Gastrocnemius medialis (tissue), 4 donors: ENCODE measurements around the gene ZBTB7C. TPM values are rescaled to one million over a fixed set of nuclear protein-coding genes. Genes with fewer than 3 reads are reported as not detected.

Experiments
- ATAC-seq, 2 donors: fragments of 150-250 bp; one replicate each; pipeline ENCODE4 v1.9.1; 2016
- DNase-seq, 2 donors: peaks; one replicate each; pipeline ENCODE4 v3.0.0-alpha.2; 2019
- H3K27ac ChIP-seq, 4 donors: fragments of 200-600 bp; sonication (generic); 1 replicate in 1 of 4; 2 replicates in 3 of 4; pipeline ENCODE4 v1.5.1; 2016 to 2018; ENCODE audit warnings: mild to moderate bottlenecking in 2 of 4, moderate library complexity in 1 of 4
- H3K27me3 ChIP-seq, 3 donors: fragments of 200-600 bp; sonication (generic) in 2 of 3; 1 replicate in 1 of 3; 2 replicates in 2 of 3; pipeline versions ENCODE4 v1.5.1 to v1.6.0; 2016 to 2019; ENCODE audit warnings: mild to moderate bottlenecking in 1 of 3, moderate library complexity in 1 of 3
- H3K36me3 ChIP-seq, 2 donors: fragments of 200-600 bp; sonication (generic) in 1 of 2; one replicate each; pipeline ENCODE4 v1.5.1; 2017 to 2018
- H3K4me1 ChIP-seq, 2 donors: fragments of 200-600 bp; sonication (generic) in 1 of 2; one replicate each; pipeline ENCODE4 v1.5.1; 2016 to 2017; ENCODE audit warnings: mild to moderate bottlenecking in 2 of 2
- H3K4me3 ChIP-seq, 4 donors: fragments of 200-600 bp; sonication (generic) in 3 of 4; 1 replicate in 1 of 4; 2 replicates in 3 of 4; pipeline ENCODE4 v1.5.1; 2016 to 2019; ENCODE audit warnings: mild to moderate bottlenecking in 2 of 4
- H3K9me3 ChIP-seq, 3 donors: fragments of 200-600 bp; sonication (generic) in 2 of 3; 1 replicate in 1 of 3; 2 replicates in 2 of 3; pipeline ENCODE4 v1.5.1; 2016 to 2019
- POLR2A ChIP-seq, 2 donors: fragments of 450-650 bp; IDR thresholded peaks; one replicate each; pipeline ENCODE4 v1.6.1; 2017; ENCODE audit warnings: antibody characterized with exemption in 2 of 2, mild to moderate bottlenecking in 2 of 2, moderate library complexity in 2 of 2
- in situ Hi-C, 4 donors: fragments of 200-750 bp; cut with MboI; loops; one replicate each; pipeline versions ENCODE4 v1.15.0 to v1.8.0; 2017; ENCODE audit warnings: low sequenced_read_pairs in 4 of 4
- intact Hi-C: fragments of 100-400 bp; cut with DNase I; formaldehyde crosslinking; loops from one replicate; pipeline ENCODE4 v1.15.1; 2023; ENCODE audit warnings: low total_unique reads
- total RNA-seq, 4 donors: library from RNA; depleted of rRNA; stranded (reverse); fragments of >200 nt; gene quantifications; one replicate each; pipeline versions ENCODE4 v1.1.0 to v1.2.3, GENCODE V29; 2016
- TF ChIP-seq, protein P1 (sequence below), 5 experiments: fragments of 450-650 bp in 3 of 5; fragments of 200-600 bp in 2 of 5; sonication (generic) in 2 of 5; IDR thresholded peaks in 4 of 5; conservative IDR thresholded peaks in 1 of 5; 1 replicate in 4 of 5; 2 replicates in 1 of 5; pipeline ENCODE4 v1.5.1; 2016 to 2019; ENCODE audit warnings: antibody characterized with exemption in 5 of 5, mild to moderate bottlenecking in 3 of 5, moderate library complexity in 3 of 5

Gene ZBTB7C
- total RNA-seq, 4 donors from 2014 or later: 0.53 to 12.3 (median 1.1) TPM

DNA sequence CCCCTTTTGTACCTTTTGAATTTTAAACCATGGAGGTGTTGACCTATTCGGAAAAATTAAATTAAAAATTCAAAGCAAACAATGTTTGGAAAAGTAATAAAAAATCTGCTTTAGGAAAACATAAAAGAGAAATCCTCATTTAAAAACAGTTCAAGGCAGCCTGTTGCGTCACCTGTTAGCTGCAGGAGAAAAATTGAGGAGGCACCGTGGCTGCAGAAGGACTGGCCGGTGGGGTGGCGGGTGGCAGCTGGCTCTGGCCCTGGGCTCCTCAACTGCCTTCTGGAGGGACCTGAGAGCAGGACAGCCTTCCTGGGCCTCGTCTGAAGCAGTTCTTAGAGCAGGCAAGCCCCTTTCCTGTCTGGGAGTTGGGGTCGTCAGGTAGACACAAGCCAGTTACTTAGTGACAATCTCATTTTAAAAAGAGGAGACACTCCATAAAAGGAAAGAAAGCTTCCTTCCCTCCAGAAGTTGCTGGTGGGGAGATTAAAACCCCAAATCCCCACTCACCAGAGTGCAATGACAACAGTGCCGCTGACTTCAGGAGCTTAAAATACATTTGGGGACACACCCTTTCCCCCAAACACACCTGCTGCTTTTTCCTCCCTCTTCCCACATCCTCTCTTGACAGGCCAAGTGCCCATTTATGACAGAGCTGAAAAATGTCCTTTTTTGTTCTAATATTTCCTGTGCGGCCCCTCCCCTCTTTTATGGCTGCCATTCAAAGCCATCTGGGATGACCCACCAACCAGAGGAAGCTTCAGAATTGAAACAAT lies 9.7 kb downstream of the ZBTB7C start:
- no peak for ATAC-seq
- Histone ChIP-seq H3K9me3 (no peaks in the 10 kb centered on the region), H3K27ac (no peak overlapping the region), H3K4me3 (no peak overlapping the region), H3K27me3 (no peaks in the 10 kb centered on the region), H3K36me3 (no peaks in the 10 kb centered on the region), H3K4me1 (no peaks in the 10 kb centered on the region)
- no peak for TF ChIP-seq POLR2A (IDR thresholded peaks at IDR 0.05)
- TF ChIP-seq, protein P1, sequence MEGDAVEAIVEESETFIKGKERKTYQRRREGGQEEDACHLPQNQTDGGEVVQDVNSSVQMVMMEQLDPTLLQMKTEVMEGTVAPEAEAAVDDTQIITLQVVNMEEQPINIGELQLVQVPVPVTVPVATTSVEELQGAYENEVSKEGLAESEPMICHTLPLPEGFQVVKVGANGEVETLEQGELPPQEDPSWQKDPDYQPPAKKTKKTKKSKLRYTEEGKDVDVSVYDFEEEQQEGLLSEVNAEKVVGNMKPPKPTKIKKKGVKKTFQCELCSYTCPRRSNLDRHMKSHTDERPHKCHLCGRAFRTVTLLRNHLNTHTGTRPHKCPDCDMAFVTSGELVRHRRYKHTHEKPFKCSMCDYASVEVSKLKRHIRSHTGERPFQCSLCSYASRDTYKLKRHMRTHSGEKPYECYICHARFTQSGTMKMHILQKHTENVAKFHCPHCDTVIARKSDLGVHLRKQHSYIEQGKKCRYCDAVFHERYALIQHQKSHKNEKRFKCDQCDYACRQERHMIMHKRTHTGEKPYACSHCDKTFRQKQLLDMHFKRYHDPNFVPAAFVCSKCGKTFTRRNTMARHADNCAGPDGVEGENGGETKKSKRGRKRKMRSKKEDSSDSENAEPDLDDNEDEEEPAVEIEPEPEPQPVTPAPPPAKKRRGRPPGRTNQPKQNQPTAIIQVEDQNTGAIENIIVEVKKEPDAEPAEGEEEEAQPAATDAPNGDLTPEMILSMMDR (IDR thresholded peaks at IDR 0.05 in 4 of 5, conservative IDR thresholded peaks at IDR 0.05 in 1 of 5): no peak
- DNase-seq: no peak
- in situ Hi-C loops: loop anchor here in 1 of 4 donors (25.0 kb wide), 1 partner anchor 237 kb away; no protein-coding TSS in a partner anchor
- intact Hi-C loops: loop anchor here (10.0 kb wide), 1 partner anchor 105 kb away; no protein-coding TSS in a partner anchor

DNA sequence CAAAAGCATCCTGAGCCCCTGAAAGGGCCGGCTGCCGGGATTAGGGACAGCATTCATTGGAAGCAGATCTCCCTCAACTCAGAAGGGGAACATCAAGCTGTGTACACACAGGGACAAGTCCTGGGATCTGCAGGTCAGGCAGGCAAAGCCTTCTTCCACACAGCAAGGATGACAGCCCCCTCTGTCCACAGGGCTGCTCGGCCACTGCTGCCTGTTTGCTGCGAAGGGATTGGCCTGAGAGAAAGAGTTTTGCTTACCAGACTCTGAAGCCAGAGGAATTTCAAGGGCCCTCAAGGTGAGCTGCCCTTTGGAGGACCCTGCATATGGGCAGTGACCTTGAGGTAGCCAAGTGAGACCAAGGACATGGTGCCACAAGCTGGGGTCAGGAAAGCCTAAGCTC lies 11.1 kb downstream of the ZBTB7C start:
- no peaks in the 10 kb centered on the region for H3K4me1 ChIP-seq
- in situ Hi-C loops: no loop called here
- ATAC-seq: no peak
- no peak overlapping the region for H3K27ac ChIP-seq
- DNase-seq: no peak
- intact Hi-C loops: no loop called here
- H3K36me3 ChIP-seq: no peaks in the 10 kb centered on the region
- H3K27me3 ChIP-seq: no peaks in the 10 kb centered on the region
- no peaks in the 10 kb centered on the region for H3K9me3 ChIP-seq
- TF ChIP-seq POLR2A (IDR thresholded peaks at IDR 0.05): no peak
- TF ChIP-seq, protein P1 (IDR thresholded peaks at IDR 0.05 in 4 of 5, conservative IDR thresholded peaks at IDR 0.05 in 1 of 5): no peak
- H3K4me3 ChIP-seq: no peak overlapping the region

DNA sequence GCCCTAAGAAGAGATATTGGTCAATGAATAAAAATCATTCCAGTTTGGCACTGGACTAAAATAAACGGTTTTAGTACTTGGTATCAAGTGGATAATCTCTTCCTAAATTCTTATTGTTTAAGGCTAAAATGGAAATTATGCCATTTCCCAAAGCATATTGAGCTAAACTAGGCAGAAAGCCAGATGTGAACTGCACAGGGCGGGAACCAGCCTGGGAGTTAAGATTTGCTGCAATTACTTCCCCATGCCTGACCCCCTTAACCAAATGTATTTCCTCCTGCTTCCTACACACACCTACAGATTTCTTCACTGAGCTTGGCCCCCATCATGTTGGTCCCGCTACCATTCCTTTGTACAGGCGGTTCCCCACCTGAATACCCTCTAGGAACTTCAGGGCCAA lies 12.2 kb downstream of the ZBTB7C start:
- TF ChIP-seq, protein P1 (IDR thresholded peaks at IDR 0.05 in 4 of 5, conservative IDR thresholded peaks at IDR 0.05 in 1 of 5): no peak
- no peak for ATAC-seq
- Histone ChIP-seq H3K4me1 (no peaks in the 10 kb centered on the region), H3K36me3 (no peaks in the 10 kb centered on the region), H3K27me3 (no peaks in the 10 kb centered on the region), H3K27ac (no peak overlapping the region), H3K4me3 (no peak overlapping the region), H3K9me3 (no peaks in the 10 kb centered on the region)
- DNase-seq: no peak
- intact Hi-C loops (no loop called here), in situ Hi-C loops (no loop called here)

DNA sequence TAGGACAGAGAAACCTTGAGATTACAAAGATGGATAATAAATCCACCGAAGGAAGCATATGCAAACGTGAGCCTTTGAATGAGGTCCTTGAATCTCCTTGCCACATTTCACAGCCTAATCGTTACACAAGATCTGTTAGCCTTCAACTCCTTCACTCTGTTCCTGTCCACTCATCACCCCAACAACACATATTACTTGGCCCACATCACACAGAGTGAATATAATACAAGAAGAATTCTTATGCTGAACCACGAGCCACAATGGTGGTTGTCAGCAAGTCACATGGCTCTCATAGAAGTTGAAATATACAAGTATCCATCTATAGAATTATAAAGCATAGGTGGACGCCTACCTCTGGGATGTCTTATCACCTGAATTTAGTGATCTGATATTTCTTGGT lies 12.6 kb downstream of the ZBTB7C start:
- intact Hi-C loops: no loop called here
- Histone ChIP-seq H3K27ac (no peak overlapping the region), H3K9me3 (no peaks in the 10 kb centered on the region), H3K4me3 (no peak overlapping the region), H3K36me3 (no peaks in the 10 kb centered on the region), H3K27me3 (no peaks in the 10 kb centered on the region), H3K4me1 (no peaks in the 10 kb centered on the region)
- ATAC-seq (no peak), DNase-seq (no peak)
- in situ Hi-C loops: no loop called here
- TF ChIP-seq, protein P1 (IDR thresholded peaks at IDR 0.05 in 4 of 5, conservative IDR thresholded peaks at IDR 0.05 in 1 of 5): no peak
- TF ChIP-seq POLR2A (IDR thresholded peaks at IDR 0.05): no peak
